Mesodermal cell (in vitro differentiated cells): Measurements from ENCODE around the gene RASA1.
"Not testable (repeated sequence)": the region's sequence is repeated elsewhere in the genome, so short reads cannot be mapped to it uniquely, and the experiment has no call there.

Experiments used
- H3K27ac ChIP-seq: 2 replicates; pipeline ENCODE4 v1.7.0; 2013; ENCODE audit warnings: mild to moderate bottlenecking, low read depth, low read length, moderate library complexity; ENCODE audit not compliant: severe bottlenecking
- H3K36me3 ChIP-seq: 2 replicates; pipeline ENCODE4 v1.7.1; 2013; ENCODE audit warnings: mild to moderate bottlenecking, low read length, moderate library complexity; ENCODE audit not compliant: control insufficient read depth, insufficient read depth
- H3K4me1 ChIP-seq: one replicate; pipeline ENCODE4 v1.7.1; 2013; ENCODE audit warnings: mild to moderate bottlenecking, low read length; ENCODE audit not compliant: insufficient read depth, control insufficient read depth, poor library complexity, severe bottlenecking
- H3K4me3 ChIP-seq: 2 replicates; pipeline ENCODE4 v1.7.0; 2013; ENCODE audit warnings: low read length, control low read depth, mild to moderate bottlenecking; ENCODE audit not compliant: insufficient read depth, poor library complexity, severe bottlenecking; ENCODE audit errors: extremely low read depth
- H3K9me3 ChIP-seq: 2 replicates; pipeline ENCODE4 v1.7.1; 2013; ENCODE audit warnings: mild to moderate bottlenecking, low read length, moderate library complexity; ENCODE audit not compliant: control insufficient read depth
- WGBS, 2 experiments: methylation state at CpG; one replicate each; pipeline ENCODE4 v1.1.5; 2013; ENCODE audit warnings: missing lambda C conversion rate in 2 of 2; ENCODE audit not compliant: insufficient coverage in 2 of 2; 5-methylcytosine and 5-hydroxymethylcytosine counted together

The RASA1 gene

DNA sequence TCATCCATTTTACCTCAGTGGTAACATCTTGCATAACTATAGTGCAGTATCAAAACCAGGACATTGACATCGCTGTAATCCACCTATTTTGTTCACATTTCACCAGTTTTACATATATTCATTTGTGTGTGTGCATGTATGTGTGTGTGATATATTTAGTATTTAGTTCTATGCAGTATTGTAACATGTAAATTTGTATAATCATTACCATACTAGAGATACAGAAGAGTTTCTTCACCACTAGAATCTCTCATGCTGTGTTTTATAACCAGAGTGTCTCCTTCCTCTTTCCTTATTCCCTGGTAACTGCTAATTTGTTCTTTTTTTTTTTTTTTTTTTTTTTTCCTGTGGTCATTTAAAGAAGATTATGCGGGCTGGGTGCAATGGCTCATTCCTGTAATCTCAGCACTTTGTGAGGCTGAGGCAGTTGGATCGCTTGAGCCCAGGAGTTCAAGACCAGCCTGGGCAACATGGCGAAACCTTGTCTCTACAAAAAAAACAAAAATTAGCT lies 11.0 kb downstream of the RASA1 start:
- Histone ChIP-seq H3K4me1 (no peaks in the 10 kb centered on the region), H3K27ac (no peak overlapping the region), H3K36me3 (peaks cover 26% of the 10 kb centered on the region), H3K9me3 (no peaks in the 10 kb centered on the region), H3K4me3 (no peak overlapping the region)
- 72 to 90% methylated on average over 2 to 3 of the region's 4 CpGs for WGBS, 2 experiments

DNA sequence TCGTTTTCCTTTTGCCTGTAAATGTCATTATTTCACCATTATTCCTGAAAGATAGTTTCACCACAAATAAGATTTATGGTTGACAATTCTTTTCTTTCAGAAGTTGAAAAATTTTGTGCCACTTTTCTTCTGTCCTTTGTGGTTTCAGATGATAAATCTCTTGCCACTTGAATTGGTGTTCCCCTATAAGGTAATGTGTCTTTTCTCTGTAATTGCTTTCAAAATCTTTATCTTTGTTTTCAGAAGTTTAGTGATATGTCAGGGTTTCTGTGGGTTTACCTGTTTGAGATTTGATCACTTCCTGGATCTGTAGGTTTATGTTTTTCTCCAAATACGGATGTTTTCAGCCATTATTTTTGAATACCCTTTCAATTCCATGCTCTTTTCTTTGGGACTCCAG lies 14.6 kb downstream of the RASA1 start:
- Histone ChIP-seq H3K36me3 (peaks cover 21% of the 10 kb centered on the region), H3K9me3 (no peaks in the 10 kb centered on the region), H3K27ac (no peak overlapping the region), H3K4me3 (no peak overlapping the region), H3K4me1 (no peaks in the 10 kb centered on the region)
- WGBS, 2 experiments, result 100% methylated on average over 1 of the region's 2 CpGs; no CpG with 5 or more reads in 1 of the 2 experiments

DNA sequence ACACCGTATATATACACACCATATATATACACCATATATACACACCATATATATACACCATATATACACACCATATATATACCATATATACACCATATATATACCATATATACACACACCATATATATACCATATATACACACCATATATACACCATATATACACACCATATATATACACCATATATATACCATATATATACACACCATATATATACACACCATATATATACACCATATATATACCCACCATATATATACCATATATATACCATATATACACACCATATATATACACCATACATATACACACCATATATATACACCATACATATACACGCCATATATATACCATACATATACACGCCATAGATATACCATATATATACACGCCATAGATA lies 19.6 kb downstream of the RASA1 start:
- H3K4me3 ChIP-seq, H3K9me3 ChIP-seq, H3K4me1 ChIP-seq, H3K27ac ChIP-seq: not testable (repeated sequence)
- WGBS, 2 experiments, result 93 to 95% methylated on average over 4 of the region's 4 CpGs
- H3K36me3 ChIP-seq, result peaks cover 23% of the 10 kb centered on the region

DNA sequence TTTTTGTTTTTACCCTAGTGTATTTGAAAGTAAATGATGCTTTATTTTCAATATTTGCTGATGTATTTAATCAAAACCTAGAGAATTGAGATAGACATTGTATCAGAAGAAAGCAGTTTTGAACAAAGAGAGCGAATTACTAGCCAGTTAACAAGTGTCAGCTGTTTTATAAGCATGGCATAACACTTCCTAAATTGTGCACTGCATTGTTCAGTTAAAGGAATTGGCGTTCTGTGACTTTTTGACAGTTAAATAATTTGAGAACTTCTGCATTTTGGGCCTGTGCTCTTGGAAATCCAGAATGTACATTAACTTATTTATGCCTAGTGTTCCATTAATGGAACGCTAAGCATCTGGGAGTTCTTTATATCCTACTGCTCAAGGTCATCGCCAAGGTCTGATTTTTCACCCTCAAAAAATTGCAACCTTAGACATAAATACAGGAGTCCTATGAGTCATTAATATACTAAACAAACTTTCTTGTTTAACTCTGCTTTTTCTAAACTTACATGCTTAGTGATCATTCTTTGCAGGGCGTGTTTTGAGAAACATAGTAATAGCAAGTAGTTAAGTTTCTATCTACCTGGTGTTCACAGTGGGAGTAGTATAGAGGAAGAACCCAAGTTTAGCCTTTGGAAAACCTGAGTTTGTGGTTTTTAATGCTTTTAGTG lies 31.1 kb downstream of the RASA1 start:
- Histone ChIP-seq H3K36me3 (peaks cover 2% of the 10 kb centered on the region), H3K27ac (no peak overlapping the region), H3K9me3 (no peaks in the 10 kb centered on the region), H3K4me3 (no peak overlapping the region), H3K4me1 (no peaks in the 10 kb centered on the region)
- WGBS, 2 experiments, result 83 to 90% methylated on average over 2 of the region's 5 CpGs

DNA sequence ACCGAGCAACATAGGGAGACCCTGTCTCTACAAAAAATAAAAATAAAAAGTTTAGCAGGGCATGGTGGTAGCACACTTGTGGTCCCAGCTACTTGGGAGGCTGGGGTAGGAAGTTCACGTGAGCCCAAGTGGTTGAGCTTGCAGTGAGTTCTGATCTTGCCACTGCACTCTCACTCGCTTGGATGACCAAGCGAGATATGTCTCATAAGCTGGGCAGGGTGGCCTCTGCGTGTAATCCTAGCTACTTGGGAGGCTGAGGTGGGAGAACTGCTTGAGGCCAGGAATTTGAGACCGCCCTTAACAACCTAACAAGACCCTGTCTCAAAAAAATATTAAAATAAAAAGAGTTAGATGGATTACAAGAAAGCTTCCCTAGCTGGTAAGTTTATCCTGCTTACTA lies 32.5 kb downstream of the RASA1 start:
- H3K4me3 ChIP-seq, result no peak overlapping the region
- H3K4me1 ChIP-seq, result no peaks in the 10 kb centered on the region
- no peaks in the 10 kb centered on the region for H3K9me3 ChIP-seq
- H3K27ac ChIP-seq, result no peak overlapping the region
- peaks cover 12% of the 10 kb centered on the region for H3K36me3 ChIP-seq
- 88 to 100% methylated on average over 4 to 5 of the region's 6 CpGs for WGBS, 2 experiments

DNA sequence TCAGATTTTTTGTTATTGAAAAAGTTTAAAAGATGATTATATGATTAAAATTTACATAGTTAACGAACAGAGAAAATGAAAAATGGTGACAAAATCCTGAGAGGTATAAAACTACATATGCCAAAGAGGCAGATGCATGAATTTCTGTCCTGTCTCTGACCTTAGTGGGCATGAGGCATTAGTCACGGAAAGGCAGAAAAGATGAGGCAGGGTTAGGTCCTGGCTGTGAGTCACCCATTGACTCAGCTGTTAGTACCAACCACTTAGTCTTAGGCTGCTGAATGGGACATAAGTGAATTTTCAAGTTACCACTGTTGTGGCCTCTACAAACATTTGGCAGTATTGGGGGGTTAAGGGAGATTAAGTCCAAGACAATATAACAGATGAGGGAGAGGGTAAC lies 33.1 kb downstream of the RASA1 start:
- 78% methylated on average over 1 of the region's 2 CpGs; no CpG with 5 or more reads in 1 of the 2 experiments for WGBS, 2 experiments
- Histone ChIP-seq H3K4me1 (no peaks in the 10 kb centered on the region), H3K27ac (no peak overlapping the region), H3K4me3 (no peak overlapping the region), H3K9me3 (no peaks in the 10 kb centered on the region), H3K36me3 (peaks cover 18% of the 10 kb centered on the region)

DNA sequence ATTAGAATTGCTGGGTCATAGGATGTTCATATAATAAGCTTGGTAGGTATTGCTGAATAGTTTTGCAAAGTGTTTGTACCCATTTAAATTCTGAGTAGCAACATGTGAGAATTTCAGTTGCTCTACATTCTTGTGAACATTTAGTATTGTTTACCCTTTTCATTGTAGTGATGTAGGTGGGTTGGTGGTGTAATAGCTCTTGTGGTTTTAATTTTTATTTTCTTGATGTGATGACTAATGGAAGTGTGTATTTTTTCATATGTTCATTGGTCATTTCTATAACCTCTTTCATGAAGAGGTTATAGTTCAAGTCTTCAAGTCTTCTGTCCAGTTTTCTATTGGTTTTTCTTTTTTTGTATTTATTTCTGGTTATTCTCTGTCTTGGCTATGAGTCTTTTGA lies 34.4 kb downstream of the RASA1 start:
- no peak overlapping the region for H3K4me3 ChIP-seq
- peaks cover 29% of the 10 kb centered on the region for H3K36me3 ChIP-seq
- H3K27ac ChIP-seq, result no peak overlapping the region
- no peaks in the 10 kb centered on the region for H3K4me1 ChIP-seq
- no peaks in the 10 kb centered on the region for H3K9me3 ChIP-seq

DNA sequence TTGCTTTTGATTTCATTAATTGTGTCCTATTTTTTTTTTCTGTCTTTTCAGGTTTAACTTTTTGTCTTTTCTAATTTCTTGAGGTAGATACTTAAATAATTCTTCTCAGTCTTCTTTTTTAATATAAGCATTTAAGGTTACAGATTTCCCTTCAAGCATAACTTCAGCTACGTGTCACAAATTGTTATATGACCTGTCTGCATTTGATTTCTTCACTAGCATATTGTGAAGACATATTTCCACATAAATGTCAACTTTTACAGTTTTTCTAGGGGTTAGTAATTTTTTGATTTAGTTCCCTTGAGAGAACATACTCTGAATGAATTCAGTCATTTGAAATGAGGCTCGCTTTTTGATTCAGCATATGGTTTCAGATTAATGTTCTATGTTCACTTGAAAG lies 35.6 kb downstream of the RASA1 start:
- H3K27ac ChIP-seq, result no peak overlapping the region
- no peak overlapping the region for H3K4me3 ChIP-seq

DNA sequence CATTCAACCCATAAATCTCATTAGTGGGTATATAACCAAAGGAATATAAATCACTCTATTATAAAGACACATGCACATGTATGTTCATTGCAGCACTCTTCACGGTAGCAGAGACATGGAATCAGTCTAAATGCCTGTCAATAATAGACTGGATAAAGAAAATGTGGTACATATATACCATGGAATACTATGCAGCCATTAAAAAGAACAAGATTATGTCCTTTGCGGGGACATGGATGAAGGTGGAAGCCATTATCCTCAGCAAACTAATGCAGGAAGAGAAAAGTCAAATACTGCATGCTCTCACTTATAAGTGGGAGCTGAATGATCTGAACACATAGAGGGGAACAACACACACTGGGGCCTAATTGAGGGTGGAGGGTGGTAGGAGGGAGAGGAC lies 38.4 kb downstream of the RASA1 start:
- not testable (repeated sequence) for H3K9me3 ChIP-seq, H3K27ac ChIP-seq, H3K4me1 ChIP-seq, H3K4me3 ChIP-seq
- WGBS, 2 experiments, result 100% methylated on average over 1 of the region's 2 CpGs; no CpG with 5 or more reads in 1 of the 2 experiments
- H3K36me3 ChIP-seq, result peaks cover 30% of the 10 kb centered on the region

More for the DNA sequence above, 35.6 kb downstream of the RASA1 start:
- WGBS, 2 experiments, result 100% methylated on average over 1 of the region's 2 CpGs; no CpG with 5 or more reads in 1 of the 2 experiments
- Histone ChIP-seq H3K36me3 (peaks cover 30% of the 10 kb centered on the region), H3K4me1 (no peaks in the 10 kb centered on the region), H3K9me3 (no peaks in the 10 kb centered on the region)

DNA sequence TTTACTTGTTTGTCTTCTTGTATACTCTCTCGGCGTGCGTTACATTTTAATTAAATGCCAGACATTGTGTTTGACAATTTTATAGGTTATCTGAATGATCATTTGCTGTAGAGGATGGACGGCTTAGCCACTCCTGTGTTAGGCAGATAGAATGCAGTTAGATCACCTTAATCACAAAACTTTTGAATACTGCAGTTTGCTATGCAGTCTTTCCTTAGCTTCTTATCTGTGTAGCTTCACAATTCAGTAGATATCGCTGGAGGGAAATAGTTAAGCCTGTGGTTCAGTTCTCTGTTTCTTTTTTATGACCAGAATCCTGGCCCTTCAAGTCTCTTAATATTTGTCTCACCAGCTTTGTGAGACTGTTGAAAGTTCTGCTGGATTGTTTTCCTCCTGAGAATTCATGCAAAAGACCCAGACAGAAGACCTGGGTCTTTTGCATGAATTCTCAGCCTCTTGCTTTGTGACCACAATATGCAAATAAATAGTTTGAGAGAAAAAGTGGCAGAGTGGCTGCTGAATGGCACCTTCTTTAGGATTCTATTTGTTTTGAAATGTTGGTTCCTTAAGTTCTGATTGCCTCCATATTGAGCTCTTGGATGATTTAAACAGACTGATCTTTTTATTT lies 40.2 kb downstream of the RASA1 start:
- WGBS, 2 experiments, result 60 to 67% methylated on average over 1 of the region's 5 CpGs
- no peak overlapping the region for H3K4me3 ChIP-seq
- peak overlapping the region; percentile 13 for H3K27ac ChIP-seq
- H3K4me1 ChIP-seq, result no peaks in the 10 kb centered on the region
- peaks cover 30% of the 10 kb centered on the region for H3K36me3 ChIP-seq
- no peaks in the 10 kb centered on the region for H3K9me3 ChIP-seq
